Testis (tissue), 2 donors: ENCODE results near the gene PPP2R3C.

Source experiments
- CTCF ChIP-seq, 3 experiments: fragments of 450-650 bp in 2 of 3; fragments of 200-600 bp in 1 of 3; sonication (generic) in 1 of 3; IDR thresholded peaks; one replicate each; pipeline ENCODE4 v1.5.1; 2016 to 2019; ENCODE audit warnings: antibody characterized with exemption in 3 of 3, mild to moderate bottlenecking in 2 of 3, moderate library complexity in 1 of 3
- POLR2A ChIP-seq: fragments of 450-650 bp; IDR thresholded peaks from one replicate; pipeline ENCODE4 v1.6.1; 2017; ENCODE audit warnings: antibody characterized with exemption, mild to moderate bottlenecking, moderate library complexity

DNA sequence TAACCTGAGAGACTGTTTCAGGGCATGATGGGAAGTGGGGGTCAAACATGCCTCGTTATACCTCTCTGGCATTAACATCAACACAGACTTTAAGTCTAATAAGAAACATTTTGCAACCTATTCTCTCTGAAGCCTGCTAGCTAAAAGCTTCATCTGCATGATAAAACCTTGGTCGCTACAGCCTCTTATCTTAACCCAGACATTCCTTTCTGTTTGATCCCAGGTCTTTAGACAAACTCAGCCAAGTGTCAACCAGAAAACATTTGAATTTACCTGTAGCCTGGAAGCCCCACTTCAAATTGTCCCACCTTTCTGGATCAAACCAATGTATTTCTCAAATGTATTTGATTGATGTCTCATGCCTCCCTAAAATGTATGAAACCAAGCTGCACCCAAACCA lies 9.1 kb downstream of the PPP2R3C start:
- TF ChIP-seq POLR2A (no peak), CTCF (IDR thresholded peaks at IDR 0.05) (no peak)
